Stimulated activated CD4-positive, alpha-beta T cell treated with anti-CD3 and anti-CD28 coated beads, Interleukin-1b, Interleukin-23, amount 100 ng/mL, for 48 hours (primary cell): Measurements from ENCODE around the gene IL12A.
A peak's percentile ranks its signal among the peaks of the same experiment; 100 is the strongest.

Source experiments
- DNase-seq: peaks from one replicate; pipeline ENCODE4 v3.0.0-alpha.2; 2020

The IL12A gene

GRCh38 chr3:159991591-159991990 is 3.0 kb downstream of the IL12A start:
- no peak for DNase-seq

GRCh38 chr3:159992589-159992988 is 4.0 kb downstream of the IL12A start:
- DNase-seq: no peak

GRCh38 chr3:159994182-159994581 is 5.5 kb downstream of the IL12A start:
- no peak for DNase-seq

- DNase-seq: no peak
Measured at GRCh38 chr3:159995091-159995490, 6.5 kb downstream of the IL12A start.

GRCh38 chr3:159996018-159996417 is 7.4 kb downstream of the IL12A start:
- no peak for DNase-seq

- DNase-seq: no peak
Measured at GRCh38 chr3:159996959-159997358, 8.3 kb downstream of the IL12A start.

- no peak for DNase-seq
Measured at GRCh38 chr3:160001148-160001760, 12.6 kb downstream of the IL12A start.

- DNase-seq: no peak
Measured at GRCh38 chr3:160001850-160002623, 13.4 kb downstream of the IL12A start.

GRCh38 chr3:160003520-160004128 is 15.0 kb downstream of the IL12A start:
- DNase-seq: peak; percentile 39

GRCh38 chr3:160005004-160005403 is 16.4 kb downstream of the IL12A start:
- no peak for DNase-seq

- no peak for DNase-seq
Measured at GRCh38 chr3:160006282-160007163, 17.9 kb downstream of the IL12A start.

GRCh38 chr3:160008961-160009360 is 20.3 kb downstream of the IL12A start:
- DNase-seq: no peak

GRCh38 chr3:160009525-160009924 is 20.9 kb downstream of the IL12A start:
- DNase-seq: no peak

GRCh38 chr3:160010578-160010977 is 21.9 kb downstream of the IL12A start:
- no peak for DNase-seq

- DNase-seq: no peak
Measured at GRCh38 chr3:160012108-160012507, 23.5 kb downstream of the IL12A start.

- DNase-seq: no peak
Measured at GRCh38 chr3:160016972-160017371, 28.3 kb downstream of the IL12A start.

- DNase-seq: no peak
Measured at GRCh38 chr3:160018959-160019358, 30.3 kb downstream of the IL12A start.

GRCh38 chr3:160020057-160020711 is 31.5 kb downstream of the IL12A start:
- DNase-seq: no peak

- no peak for DNase-seq
Measured at GRCh38 chr3:160022068-160022467, 33.4 kb downstream of the IL12A start.

GRCh38 chr3:160023476-160023875 is 34.8 kb downstream of the IL12A start:
- no peak for DNase-seq

GRCh38 chr3:160027541-160028195 is 39.0 kb downstream of the IL12A start:
- DNase-seq: peak; percentile 15

GRCh38 chr3:160035757-160036156 is 47.1 kb downstream of the IL12A start:
- DNase-seq: no peak
